HG03064 (cell line): ENCODE data around the gene CRACDL.
"Not testable (repeated sequence)": the region's sequence is repeated elsewhere in the genome, so short reads cannot be mapped to it uniquely, and the experiment has no call there.

Experiments used
- ATAC-seq: cut with Tn5 transposase; IDR thresholded peaks from one replicate; pipeline ENCODE4 v1.9.1; 2021; ENCODE audit warnings: low read depth; ENCODE audit not compliant: unreplicated experiment

The CRACDL gene

DNA sequence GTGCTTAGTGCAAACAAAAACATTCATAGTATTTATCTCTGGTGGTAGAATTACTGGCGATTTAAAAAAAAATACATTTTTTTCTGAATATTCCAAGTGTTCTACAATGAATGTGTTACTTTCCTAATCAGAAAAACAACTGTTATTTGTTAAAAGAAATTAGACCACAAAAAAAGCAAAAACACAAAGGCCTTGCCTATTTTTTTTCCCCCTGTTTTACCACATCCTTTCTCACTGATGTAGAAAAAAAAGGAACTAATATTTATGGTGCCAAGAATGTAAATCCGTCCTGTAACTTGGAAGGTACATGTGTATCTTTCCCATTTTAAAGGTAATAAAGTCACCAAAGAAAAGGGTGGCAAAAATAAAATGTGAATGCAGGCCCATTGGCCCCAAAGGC is 176.7 kb downstream of the CRACDL start:
- ATAC-seq, result no peak

DNA sequence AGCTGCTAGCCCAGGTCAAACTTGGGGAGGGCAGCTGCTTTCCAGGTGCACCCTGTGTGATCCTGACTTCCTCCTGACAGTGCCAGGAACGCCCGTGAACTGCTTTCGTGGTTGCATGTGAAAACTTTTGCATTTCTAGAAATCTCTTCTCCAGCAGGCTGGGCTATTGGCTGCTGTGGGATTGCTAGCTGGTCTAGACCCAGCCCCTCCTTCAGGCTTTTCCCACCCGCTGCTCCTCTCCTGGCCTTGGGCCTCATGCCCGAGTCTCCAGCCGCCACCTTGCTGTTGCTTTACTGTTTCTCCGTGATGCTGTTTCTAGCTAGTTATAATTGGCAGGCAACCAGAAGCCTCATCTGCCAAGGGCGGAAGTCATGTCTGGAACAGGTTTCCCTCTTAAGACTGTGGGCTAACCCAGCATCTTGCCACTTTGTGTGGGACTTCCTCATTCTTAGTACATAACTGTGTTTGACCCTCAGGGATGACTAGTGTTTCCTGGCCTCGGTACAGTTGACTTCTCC is 178.1 kb downstream of the CRACDL start:
- ATAC-seq, result no peak

DNA sequence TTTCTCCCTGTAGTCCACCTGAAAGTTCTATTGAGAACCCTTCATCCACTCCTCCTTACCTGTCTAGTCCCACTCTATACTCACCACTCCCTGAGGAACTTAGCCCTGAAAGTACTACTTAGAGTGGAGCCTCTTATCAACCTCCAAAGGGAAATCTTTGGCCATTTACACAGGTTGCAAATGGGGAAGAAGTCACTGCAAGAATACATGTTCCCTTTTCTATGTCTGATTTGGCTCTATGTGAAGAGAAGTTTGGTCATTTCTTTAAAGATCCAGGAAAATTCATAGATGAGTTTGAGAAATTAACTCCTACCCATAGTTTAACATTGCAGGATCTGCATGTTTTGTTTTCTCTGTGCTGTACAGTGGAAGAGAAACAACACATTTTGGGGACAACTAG is 182.2 kb downstream of the CRACDL start:
- ATAC-seq, result no peak

DNA sequence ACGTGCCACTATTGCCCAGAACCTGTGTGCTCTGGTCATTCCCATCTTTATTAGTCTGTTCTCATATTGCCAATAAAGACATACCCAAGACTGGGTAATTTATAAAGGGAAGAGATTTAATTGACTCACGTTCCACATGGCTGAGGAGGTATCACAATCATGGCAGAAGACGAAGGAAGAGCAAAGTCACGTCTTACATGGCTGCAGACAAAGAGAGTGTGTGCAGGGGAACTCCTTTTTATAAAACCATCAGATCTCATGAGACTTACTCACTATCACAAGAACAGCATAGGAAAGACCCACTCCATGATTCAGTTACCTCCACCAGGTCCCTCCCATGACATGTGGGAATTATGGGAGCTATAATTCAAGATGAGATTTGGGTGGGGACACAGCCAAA is 183.3 kb downstream of the CRACDL start:
- ATAC-seq, result not testable (repeated sequence)

DNA sequence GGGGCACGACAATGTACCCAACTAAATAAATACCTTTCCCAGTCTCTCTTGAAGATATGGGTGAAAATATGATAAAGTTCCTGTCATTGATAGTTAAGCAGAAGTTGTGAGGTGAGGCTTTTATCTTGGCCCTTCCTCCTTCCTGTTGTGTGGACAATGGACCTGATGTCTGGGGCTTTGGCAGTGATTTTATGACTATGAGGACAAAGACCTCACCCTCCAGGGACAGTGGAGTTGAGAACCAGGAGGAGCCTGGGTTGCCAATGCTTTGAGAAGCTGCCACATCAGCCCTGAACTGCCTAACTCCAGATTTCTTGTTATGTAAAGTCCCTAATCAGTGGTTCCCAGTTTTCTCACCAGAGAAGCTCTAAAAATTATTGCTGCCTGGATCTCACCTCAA is 184.3 kb downstream of the CRACDL start:
- no peak for ATAC-seq

DNA sequence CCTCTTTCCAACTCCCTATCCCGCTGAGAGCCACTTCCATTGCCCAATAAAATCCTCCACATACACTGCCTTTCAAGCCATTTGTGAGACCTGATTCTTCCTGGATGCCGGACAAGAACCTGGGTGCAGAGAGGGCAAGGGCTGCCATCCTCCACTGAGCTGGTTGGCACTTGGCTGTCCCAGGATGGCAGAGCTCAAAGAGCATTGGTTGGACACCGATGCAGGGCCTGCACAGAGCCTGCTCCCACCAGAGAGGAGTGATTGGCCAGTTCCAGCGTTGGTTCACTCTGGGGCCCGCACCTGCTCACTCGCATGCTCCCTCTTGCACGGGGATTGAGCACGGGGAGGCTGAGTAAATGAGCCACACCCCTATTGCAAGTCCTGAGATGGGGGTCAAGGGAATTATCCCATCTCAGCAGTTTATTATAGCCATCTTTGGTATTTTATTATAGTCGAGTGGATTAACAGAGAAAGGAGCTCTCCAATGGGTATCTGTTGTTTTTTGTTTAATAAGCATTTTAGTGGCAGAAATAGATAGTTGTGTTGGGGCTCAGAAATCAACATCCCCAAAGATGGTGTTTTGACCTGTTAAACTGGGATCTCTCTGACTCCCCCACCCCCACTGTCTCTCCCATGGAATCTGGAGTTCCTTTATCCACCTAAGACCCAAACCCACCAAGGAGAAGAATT is 185.3 kb downstream of the CRACDL start:
- ATAC-seq, result no peak

DNA sequence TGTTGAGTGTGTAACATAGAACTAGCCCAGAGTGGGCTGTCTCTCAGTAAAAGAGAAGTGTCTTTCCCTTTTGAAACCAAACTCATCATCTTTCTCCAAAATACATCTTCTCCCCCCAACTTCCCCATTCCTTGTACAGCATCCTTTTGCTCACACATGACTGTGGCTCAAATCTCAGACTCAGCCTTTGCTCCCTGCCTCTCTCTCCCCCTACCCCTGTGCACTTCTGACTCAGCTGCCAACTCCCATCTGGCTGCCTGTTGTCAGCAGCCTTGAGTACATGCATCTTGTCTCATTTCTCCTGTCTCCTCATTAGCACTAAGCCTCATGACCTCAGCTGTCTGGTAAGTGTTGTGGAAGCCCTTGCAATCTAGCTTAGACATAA is 187.0 kb downstream of the CRACDL start:
- ATAC-seq, result no peak

DNA sequence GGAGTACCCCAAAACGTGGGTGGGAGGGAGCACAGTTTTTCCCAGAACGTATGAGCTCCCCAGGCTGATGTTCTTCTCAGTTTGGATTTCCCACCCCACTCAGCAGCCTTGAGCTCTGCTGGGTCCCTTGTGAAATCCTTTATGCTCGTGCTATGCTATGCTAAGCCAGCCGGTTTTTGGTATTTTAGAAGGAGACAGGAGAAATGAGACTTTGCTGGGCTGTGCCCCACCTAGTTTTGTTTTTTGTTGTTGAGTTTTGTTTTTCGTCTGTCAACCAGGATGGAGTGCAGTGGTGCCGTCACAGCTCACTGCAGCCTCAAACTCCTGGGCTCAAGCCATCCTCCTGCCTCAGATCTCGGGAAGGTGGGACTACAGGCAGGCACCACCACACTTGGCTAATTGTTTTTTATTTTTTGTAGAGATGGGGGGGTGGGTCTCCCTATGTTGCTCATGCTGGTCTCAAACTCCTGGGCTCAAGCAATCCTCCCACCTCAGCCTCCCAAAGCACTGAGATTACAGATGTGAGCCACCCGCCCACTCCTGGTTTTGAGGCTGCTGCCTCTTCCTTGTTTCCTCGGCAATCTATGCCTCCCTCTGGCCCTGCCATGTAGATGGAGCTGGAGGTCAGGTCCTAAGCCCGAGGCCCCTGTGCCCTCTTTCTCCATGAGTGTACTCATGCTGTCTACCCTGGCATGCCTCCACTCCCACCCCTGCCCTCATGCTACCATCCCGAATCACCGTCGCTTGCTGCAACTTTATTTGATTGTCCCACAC is 187.5 kb downstream of the CRACDL start:
- ATAC-seq, result no peak

DNA sequence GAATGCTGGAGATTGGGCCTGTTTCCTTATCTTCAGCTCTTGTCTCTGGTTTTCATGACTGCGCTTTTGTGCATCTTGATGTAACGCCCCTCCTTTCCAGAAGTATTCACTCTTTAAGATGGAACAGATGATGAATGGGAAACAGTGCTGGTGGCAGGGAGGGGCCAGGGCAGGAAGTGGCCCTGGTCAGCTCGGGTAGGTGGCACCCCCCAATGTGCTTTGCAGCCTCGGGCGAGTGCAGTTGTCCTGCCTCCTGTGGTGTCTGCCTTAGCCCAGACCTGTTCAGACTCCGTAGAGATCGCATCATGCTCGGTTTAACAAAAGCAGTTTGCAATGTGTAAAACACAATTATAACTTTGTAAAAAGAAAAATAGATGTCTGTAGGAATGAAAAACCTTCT is 188.1 kb downstream of the CRACDL start:
- ATAC-seq, result no peak

DNA sequence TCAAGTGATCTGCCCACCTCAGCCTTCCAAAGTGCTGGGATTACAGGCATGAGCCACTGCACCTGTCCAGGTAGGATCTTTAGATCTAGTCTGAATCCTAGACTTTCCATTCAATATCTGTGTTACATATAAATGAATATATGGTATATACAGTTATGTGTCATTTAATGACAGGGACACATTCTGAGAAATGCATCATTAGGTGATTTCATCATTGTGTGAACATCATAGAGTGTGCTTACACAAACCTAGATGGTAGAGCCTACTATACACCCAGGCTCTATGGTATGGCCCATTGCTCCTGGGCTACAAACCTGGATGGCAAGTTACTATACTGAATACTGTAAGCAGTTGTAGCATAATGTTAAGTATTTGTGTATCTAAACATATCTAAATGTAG is 189.6 kb downstream of the CRACDL start:
- ATAC-seq, result no peak

DNA sequence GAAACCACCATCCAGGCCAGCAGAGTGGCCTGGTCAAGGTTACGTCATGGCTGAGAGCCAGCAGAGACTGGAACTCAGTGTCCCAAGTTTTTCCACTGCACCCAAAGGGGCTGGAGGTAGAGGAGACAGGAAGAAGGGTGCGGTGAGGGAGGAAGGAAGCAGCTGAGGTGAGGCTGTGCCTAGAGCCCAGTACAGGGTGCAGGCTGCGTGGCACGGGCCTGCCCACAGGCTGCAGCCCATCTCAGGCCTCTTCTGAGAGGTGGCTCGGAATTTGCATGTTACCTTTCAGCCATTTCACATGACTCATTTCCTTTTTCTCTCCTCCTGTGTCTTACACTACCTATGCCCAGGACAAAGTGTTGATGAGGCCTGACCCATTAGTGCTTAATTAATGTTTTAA is 191.4 kb downstream of the CRACDL start:
- no peak for ATAC-seq
